Panc1 (cell line): ENCODE measurements around the gene TCF7.

Source experiments
- POLR2AphosphoS5 ChIP-seq: IDR thresholded peaks from 2 replicates; pipeline ENCODE4 v1.6.1; 2012; ENCODE audit warnings: mild to moderate bottlenecking, low read depth, low read length, moderate library complexity
- SIN3A ChIP-seq: IDR thresholded peaks from 2 replicates; pipeline ENCODE4 v1.6.1; 2012; ENCODE audit warnings: low read depth, mild to moderate bottlenecking, low read length, moderate library complexity, borderline replicate concordance; ENCODE audit not compliant: insufficient read depth
- TCF7L2 ChIP-seq: IDR thresholded peaks from 2 replicates; pipeline ENCODE4 v1.6.1; 2011; ENCODE audit warnings: mild to moderate bottlenecking, low read depth, low read length, inconsistent platforms
- TF ChIP-seq, protein P1 (sequence below): fragments of 450-650 bp; IDR thresholded peaks from 2 replicates; pipeline ENCODE4 v1.5.1; 2017; ENCODE audit warnings: mild to moderate bottlenecking
- TF ChIP-seq, protein P2 (sequence below), 2 experiments: IDR thresholded peaks; 2 replicates each; pipeline ENCODE4 v1.6.1; 2011 to 2012; ENCODE audit warnings: low read depth in 2 of 2, control low read depth in 1 of 2, low read length in 1 of 2, mild to moderate bottlenecking in 1 of 2, moderate library complexity in 1 of 2; ENCODE audit not compliant: insufficient read depth in 1 of 2

DNA sequence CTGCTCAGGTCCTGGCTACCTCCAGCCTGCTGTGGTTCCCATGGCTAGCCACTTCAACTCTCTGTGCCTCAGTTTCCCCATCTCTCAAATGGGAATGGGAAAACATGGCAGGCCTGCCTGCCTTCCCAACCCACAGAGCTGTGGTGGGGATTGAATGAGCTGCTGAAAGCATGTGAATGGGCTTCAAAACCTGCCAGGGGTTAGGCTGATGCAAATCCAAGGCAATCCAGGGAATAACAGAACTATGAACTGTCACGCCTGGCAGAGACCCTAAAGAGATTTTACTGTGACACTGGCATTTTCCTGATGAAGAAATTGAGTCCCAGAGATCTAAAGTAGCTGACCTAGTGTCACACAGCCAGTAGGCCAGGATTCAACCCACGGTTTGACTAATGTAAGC, 29.9 kb upstream of the TCF7 start:
- TF ChIP-seq SIN3A (no peak), POLR2AphosphoS5 (no peak), TCF7L2 (no peak)
- TF ChIP-seq, protein P1, sequence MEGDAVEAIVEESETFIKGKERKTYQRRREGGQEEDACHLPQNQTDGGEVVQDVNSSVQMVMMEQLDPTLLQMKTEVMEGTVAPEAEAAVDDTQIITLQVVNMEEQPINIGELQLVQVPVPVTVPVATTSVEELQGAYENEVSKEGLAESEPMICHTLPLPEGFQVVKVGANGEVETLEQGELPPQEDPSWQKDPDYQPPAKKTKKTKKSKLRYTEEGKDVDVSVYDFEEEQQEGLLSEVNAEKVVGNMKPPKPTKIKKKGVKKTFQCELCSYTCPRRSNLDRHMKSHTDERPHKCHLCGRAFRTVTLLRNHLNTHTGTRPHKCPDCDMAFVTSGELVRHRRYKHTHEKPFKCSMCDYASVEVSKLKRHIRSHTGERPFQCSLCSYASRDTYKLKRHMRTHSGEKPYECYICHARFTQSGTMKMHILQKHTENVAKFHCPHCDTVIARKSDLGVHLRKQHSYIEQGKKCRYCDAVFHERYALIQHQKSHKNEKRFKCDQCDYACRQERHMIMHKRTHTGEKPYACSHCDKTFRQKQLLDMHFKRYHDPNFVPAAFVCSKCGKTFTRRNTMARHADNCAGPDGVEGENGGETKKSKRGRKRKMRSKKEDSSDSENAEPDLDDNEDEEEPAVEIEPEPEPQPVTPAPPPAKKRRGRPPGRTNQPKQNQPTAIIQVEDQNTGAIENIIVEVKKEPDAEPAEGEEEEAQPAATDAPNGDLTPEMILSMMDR, result no peak
- TF ChIP-seq, protein P2, sequence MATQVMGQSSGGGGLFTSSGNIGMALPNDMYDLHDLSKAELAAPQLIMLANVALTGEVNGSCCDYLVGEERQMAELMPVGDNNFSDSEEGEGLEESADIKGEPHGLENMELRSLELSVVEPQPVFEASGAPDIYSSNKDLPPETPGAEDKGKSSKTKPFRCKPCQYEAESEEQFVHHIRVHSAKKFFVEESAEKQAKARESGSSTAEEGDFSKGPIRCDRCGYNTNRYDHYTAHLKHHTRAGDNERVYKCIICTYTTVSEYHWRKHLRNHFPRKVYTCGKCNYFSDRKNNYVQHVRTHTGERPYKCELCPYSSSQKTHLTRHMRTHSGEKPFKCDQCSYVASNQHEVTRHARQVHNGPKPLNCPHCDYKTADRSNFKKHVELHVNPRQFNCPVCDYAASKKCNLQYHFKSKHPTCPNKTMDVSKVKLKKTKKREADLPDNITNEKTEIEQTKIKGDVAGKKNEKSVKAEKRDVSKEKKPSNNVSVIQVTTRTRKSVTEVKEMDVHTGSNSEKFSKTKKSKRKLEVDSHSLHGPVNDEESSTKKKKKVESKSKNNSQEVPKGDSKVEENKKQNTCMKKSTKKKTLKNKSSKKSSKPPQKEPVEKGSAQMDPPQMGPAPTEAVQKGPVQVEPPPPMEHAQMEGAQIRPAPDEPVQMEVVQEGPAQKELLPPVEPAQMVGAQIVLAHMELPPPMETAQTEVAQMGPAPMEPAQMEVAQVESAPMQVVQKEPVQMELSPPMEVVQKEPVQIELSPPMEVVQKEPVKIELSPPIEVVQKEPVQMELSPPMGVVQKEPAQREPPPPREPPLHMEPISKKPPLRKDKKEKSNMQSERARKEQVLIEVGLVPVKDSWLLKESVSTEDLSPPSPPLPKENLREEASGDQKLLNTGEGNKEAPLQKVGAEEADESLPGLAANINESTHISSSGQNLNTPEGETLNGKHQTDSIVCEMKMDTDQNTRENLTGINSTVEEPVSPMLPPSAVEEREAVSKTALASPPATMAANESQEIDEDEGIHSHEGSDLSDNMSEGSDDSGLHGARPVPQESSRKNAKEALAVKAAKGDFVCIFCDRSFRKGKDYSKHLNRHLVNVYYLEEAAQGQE (IDR thresholded peaks at IDR 0.05; ENCODE audit: insufficient read depth in 1 of 2, low read depth in 2 of 2, low read length in 1 of 2), result no peak
